Measurements from ENCODE around the gene DNAJB5.

The DNAJB5 gene

GRCh38 chr9:34986540-34987047, 3.0 kb upstream of the DNAJB5 start:
- Histone ChIP-seq H3K4me3 (ENCODE audit: low read depth, low read length) (no peak overlapping the region), H3K36me3 (replicated peaks) (no peaks in the 10 kb centered on the region), H3K27ac (no peak overlapping the region), H3K27me3 (replicated peaks) (no peaks in the 10 kb centered on the region)
- no peak for TF ChIP-seq CTCF (IDR thresholded peaks at IDR 0.05; ENCODE audit: low read depth, low read length, missing control alignments)
- DNase-seq, result no peak
- in situ Hi-C loops (cut with HindIII; ENCODE audit: low pct_ligation_motif_present, low sequenced_read_pairs), result no loop called here

- no peak overlapping the region for H3K27ac ChIP-seq
- in situ Hi-C loops (cut with HindIII; ENCODE audit: low pct_ligation_motif_present, low sequenced_read_pairs), result no loop called here
- TF ChIP-seq CTCF (IDR thresholded peaks at IDR 0.05; ENCODE audit: low read depth, low read length, missing control alignments), result no peak
- H3K4me3 ChIP-seq (ENCODE audit: low read depth, low read length), result no peak overlapping the region
- DNase-seq, result no peak
- H3K36me3 ChIP-seq (replicated peaks), result no peaks in the 10 kb centered on the region
- H3K27me3 ChIP-seq (replicated peaks), result no peaks in the 10 kb centered on the region
Observed at GRCh38 chr9:34987160-34987901, 2.2 kb upstream of the DNAJB5 start.

- DNase-seq, result no peak
- in situ Hi-C loops (cut with HindIII; ENCODE audit: low pct_ligation_motif_present, low sequenced_read_pairs), result no loop called here
- no peak for TF ChIP-seq CTCF (IDR thresholded peaks at IDR 0.05; ENCODE audit: low read depth, low read length, missing control alignments)
- H3K27ac ChIP-seq, result peak overlapping the region; percentile 40
- H3K36me3 ChIP-seq (replicated peaks), result no peaks in the 10 kb centered on the region
- peak overlapping the region; percentile 57 for H3K4me3 ChIP-seq (ENCODE audit: low read depth, low read length)
- H3K27me3 ChIP-seq (replicated peaks), result no peaks in the 10 kb centered on the region
Observed at GRCh38 chr9:34988218-34989002, 1.1 kb upstream of the DNAJB5 start.

- Histone ChIP-seq H3K36me3 (replicated peaks) (no peaks in the 10 kb centered on the region), H3K27ac (peak overlapping the region; percentile 59), H3K27me3 (replicated peaks) (no peaks in the 10 kb centered on the region), H3K4me3 (ENCODE audit: low read depth, low read length) (peak overlapping the region; percentile 83)
- no peak for DNase-seq
- no peak for TF ChIP-seq CTCF (IDR thresholded peaks at IDR 0.05; ENCODE audit: low read depth, low read length, missing control alignments)
- in situ Hi-C loops (cut with HindIII; ENCODE audit: low pct_ligation_motif_present, low sequenced_read_pairs), result no loop called here
Observed at GRCh38 chr9:34989946-34990635, 546 bp downstream of the DNAJB5 start.

GRCh38 chr9:34990908-34991606, 1.5 kb downstream of the DNAJB5 start:
- in situ Hi-C loops (cut with HindIII; ENCODE audit: low pct_ligation_motif_present, low sequenced_read_pairs), result no loop called here
- H3K4me3 ChIP-seq (ENCODE audit: low read depth, low read length), result no peak overlapping the region
- TF ChIP-seq CTCF (IDR thresholded peaks at IDR 0.05; ENCODE audit: low read depth, low read length, missing control alignments), result no peak
- no peaks in the 10 kb centered on the region for H3K27me3 ChIP-seq (replicated peaks)
- H3K36me3 ChIP-seq (replicated peaks), result no peaks in the 10 kb centered on the region
- DNase-seq, result no peak
- no peak overlapping the region for H3K27ac ChIP-seq

Measured in brain microvascular endothelial cell (primary cell).